Testis (tissue), 2 donors: ENCODE data around the gene SMU1.

Experiments
- CTCF ChIP-seq, 3 experiments: fragments of 450-650 bp in 2 of 3; fragments of 200-600 bp in 1 of 3; sonication (generic) in 1 of 3; IDR thresholded peaks; one replicate each; pipeline ENCODE4 v1.5.1; 2016 to 2019; ENCODE audit warnings: antibody characterized with exemption in 3 of 3, mild to moderate bottlenecking in 2 of 3, moderate library complexity in 1 of 3
- POLR2A ChIP-seq: fragments of 450-650 bp; IDR thresholded peaks from one replicate; pipeline ENCODE4 v1.6.1; 2017; ENCODE audit warnings: antibody characterized with exemption, mild to moderate bottlenecking, moderate library complexity

- TF ChIP-seq CTCF (IDR thresholded peaks at IDR 0.05) (no peak), POLR2A (no peak)
Measured at GRCh38 chr9:33032865-33033264, 43.6 kb downstream of the SMU1 start.
